ENCODE results near the gene AVPR1B. TPM values are rescaled to one million over a fixed set of nuclear protein-coding genes. Genes with fewer than 3 reads are reported as not detected.

The AVPR1B gene
- total and polyA plus RNA-seq, 2 of the 13 experiments (the other 11 are each of a cell fraction or from before 2014, with no cell fraction given): 0.05 TPM; not detected in 1

DNA sequence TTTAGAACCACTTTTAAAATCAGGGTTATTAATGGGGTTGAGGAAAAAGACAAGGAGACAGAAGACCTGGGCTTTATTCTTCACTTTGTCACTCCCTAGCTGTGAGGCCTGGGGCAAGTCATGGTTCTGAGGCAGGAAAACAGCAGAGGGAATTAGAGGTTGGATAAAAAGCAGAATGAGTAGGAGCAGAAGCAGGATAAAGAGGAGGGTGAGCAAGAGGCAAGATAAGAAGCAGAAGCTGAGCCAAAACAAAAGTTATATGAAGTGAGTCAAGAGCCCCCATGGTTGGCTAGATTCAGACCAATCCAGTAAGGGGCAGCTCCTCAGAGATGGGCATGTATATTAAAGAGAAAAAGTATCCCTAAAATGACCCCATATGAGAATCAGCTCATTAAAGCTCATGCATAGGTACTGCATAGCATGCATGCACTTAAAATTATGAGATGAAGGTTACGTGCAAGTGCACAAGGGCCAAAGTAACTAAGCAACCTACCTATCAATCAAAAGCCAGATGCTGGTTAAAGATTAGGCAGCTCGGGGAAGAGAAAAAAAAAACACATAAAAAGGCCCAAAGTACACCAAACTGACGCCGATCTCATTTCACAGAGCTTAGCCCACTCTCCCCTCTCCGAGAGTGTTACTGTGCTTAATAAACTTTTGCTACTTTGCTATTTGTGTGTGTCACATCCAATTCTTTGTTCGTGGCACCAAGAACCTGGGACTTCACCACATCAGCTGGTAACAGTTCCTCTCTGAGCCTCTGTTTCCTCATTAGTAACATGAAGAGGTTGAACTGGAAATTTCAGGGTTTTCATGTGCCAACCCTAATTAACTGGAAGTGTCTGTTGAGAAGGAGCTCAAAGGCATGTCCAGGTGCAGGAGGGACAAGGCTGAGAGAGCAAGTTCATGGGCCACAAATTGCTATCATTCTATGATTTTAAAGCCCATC, 2.2 kb downstream of the AVPR1B start (continued):
- TF ChIP-seq, protein P1, sequence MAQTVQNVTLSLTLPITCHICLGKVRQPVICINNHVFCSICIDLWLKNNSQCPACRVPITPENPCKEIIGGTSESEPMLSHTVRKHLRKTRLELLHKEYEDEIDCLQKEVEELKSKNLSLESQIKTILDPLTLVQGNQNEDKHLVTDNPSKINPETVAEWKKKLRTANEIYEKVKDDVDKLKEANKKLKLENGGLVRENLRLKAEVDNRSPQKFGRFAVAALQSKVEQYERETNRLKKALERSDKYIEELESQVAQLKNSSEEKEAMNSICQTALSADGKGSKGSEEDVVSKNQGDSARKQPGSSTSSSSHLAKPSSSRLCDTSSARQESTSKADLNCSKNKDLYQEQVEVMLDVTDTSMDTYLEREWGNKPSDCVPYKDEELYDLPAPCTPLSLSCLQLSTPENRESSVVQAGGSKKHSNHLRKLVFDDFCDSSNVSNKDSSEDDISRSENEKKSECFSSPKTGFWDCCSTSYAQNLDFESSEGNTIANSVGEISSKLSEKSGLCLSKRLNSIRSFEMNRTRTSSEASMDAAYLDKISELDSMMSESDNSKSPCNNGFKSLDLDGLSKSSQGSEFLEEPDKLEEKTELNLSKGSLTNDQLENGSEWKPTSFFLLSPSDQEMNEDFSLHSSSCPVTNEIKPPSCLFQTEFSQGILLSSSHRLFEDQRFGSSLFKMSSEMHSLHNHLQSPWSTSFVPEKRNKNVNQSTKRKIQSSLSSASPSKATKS (CRISPR knock-in tag; IDR thresholded peaks at IDR 0.05): no peak
- TF ChIP-seq EEA1 (CRISPR knock-in tag; IDR thresholded peaks at IDR 0.05; ENCODE audit: borderline replicate concordance) (no peak), IKZF1 (IDR thresholded peaks at IDR 0.05) (no peak), ZMYM4 (CRISPR knock-in tag; IDR thresholded peaks at IDR 0.05) (no peak), MAZ (IDR thresholded peaks at IDR 0.05; ENCODE audit: borderline replicate concordance, low read depth, low read length) (no peak), MAZ (CRISPR knock-in tag; IDR thresholded peaks at IDR 0.05; ENCODE audit: low read depth) (0 out of 2 replicates have a peak, but pooled peaks have one; percentile 31), POLR2AphosphoS5 (IDR thresholded peaks at IDR 0.05; ENCODE audit: low read depth, low read length) (peak; percentile 39; the same call in 1 of the 2 replicates), ESRRA (CRISPR knock-in tag; IDR thresholded peaks at IDR 0.05; ENCODE audit: low read depth) (no peak), ZNF564 (CRISPR knock-in tag; IDR thresholded peaks at IDR 0.05) (0 out of 2 replicates have a peak, but pooled peaks have one; percentile 36), MED1 (CRISPR knock-in tag; IDR thresholded peaks at IDR 0.05) (0 out of 2 replicates have a peak, but pooled peaks have one; percentile 16), HDAC1 (CRISPR knock-in tag; IDR thresholded peaks at IDR 0.05) (no peak), MEIS2 (CRISPR knock-in tag; IDR thresholded peaks at IDR 0.05) (0 out of 2 replicates have a peak, but pooled peaks have one; percentile 25)
- TF ChIP-seq, protein P2, sequence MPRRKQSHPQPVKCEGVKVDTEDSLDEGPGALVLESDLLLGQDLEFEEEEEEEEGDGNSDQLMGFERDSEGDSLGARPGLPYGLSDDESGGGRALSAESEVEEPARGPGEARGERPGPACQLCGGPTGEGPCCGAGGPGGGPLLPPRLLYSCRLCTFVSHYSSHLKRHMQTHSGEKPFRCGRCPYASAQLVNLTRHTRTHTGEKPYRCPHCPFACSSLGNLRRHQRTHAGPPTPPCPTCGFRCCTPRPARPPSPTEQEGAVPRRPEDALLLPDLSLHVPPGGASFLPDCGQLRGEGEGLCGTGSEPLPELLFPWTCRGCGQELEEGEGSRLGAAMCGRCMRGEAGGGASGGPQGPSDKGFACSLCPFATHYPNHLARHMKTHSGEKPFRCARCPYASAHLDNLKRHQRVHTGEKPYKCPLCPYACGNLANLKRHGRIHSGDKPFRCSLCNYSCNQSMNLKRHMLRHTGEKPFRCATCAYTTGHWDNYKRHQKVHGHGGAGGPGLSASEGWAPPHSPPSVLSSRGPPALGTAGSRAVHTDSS (CRISPR knock-in tag; conservative IDR thresholded peaks at IDR 0.05): no peak
- TF ChIP-seq, protein P3, sequence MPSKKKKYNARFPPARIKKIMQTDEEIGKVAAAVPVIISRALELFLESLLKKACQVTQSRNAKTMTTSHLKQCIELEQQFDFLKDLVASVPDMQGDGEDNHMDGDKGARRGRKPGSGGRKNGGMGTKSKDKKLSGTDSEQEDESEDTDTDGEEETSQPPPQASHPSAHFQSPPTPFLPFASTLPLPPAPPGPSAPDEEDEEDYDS (CRISPR knock-in tag; IDR thresholded peaks at IDR 0.05): peak; percentile 46; the same call in 1 of the 2 replicates
- TF ChIP-seq, protein P4, sequence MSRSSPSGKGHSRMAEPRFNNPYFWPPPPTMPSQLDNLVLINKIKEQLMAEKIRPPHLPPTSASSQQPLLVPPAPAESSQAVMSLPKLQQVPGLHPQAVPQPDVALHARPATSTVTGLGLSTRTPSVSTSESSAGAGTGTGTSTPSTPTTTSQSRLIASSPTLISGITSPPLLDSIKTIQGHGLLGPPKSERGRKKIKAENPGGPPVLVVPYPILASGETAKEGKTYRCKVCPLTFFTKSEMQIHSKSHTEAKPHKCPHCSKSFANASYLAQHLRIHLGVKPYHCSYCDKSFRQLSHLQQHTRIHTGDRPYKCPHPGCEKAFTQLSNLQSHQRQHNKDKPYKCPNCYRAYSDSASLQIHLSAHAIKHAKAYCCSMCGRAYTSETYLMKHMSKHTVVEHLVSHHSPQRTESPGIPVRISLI (CRISPR knock-in tag; IDR thresholded peaks at IDR 0.05; ENCODE audit: borderline replicate concordance): peak; percentile 92
- TF ChIP-seq, protein P5, sequence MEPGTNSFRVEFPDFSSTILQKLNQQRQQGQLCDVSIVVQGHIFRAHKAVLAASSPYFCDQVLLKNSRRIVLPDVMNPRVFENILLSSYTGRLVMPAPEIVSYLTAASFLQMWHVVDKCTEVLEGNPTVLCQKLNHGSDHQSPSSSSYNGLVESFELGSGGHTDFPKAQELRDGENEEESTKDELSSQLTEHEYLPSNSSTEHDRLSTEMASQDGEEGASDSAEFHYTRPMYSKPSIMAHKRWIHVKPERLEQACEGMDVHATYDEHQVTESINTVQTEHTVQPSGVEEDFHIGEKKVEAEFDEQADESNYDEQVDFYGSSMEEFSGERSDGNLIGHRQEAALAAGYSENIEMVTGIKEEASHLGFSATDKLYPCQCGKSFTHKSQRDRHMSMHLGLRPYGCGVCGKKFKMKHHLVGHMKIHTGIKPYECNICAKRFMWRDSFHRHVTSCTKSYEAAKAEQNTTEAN (CRISPR knock-in tag; conservative IDR thresholded peaks at IDR 0.05): no peak
